HG02884 (cell line): ENCODE data around the gene SMAP2.
"Not testable (repeated sequence)": the region's sequence is repeated elsewhere in the genome, so short reads cannot be mapped to it uniquely, and the experiment has no call there.

Source experiments
- ATAC-seq: cut with Tn5 transposase; IDR thresholded peaks from one replicate; pipeline ENCODE4 v1.9.1; 2021; ENCODE audit warnings: mild to moderate bottlenecking, moderate library complexity; ENCODE audit not compliant: unreplicated experiment

SMAP2 gene

GRCh38 chr1:40371707-40372258 is 1.7 kb upstream of the SMAP2 start:
- ATAC-seq, result no peak

GRCh38 chr1:40372658-40373322 is 737 bp upstream of the SMAP2 start:
- no peak for ATAC-seq

- ATAC-seq, result no peak
These were observed 4.0 kb downstream of the SMAP2 start for GRCh38 chr1:40377512-40377911.

GRCh38 chr1:40379785-40380452 is 6.4 kb downstream of the SMAP2 start:
- ATAC-seq, result no peak

GRCh38 chr1:40380817-40381216 is 7.3 kb downstream of the SMAP2 start:
- ATAC-seq, result no peak

GRCh38 chr1:40381268-40382107 is 8.0 kb downstream of the SMAP2 start:
- ATAC-seq, result no peak

GRCh38 chr1:40382108-40382460 is 8.6 kb downstream of the SMAP2 start:
- no peak for ATAC-seq

GRCh38 chr1:40382601-40383000 is 9.1 kb downstream of the SMAP2 start:
- ATAC-seq, result no peak

GRCh38 chr1:40383095-40383487 is 9.6 kb downstream of the SMAP2 start:
- ATAC-seq, result no peak

- no peak for ATAC-seq
These were observed 10.2 kb downstream of the SMAP2 start for GRCh38 chr1:40383488-40384412.

GRCh38 chr1:40384413-40384762 is 10.9 kb downstream of the SMAP2 start:
- ATAC-seq, result no peak

- ATAC-seq, result no peak
These were observed 11.4 kb downstream of the SMAP2 start for GRCh38 chr1:40384887-40385286.

GRCh38 chr1:40385437-40386358 is 12.2 kb downstream of the SMAP2 start:
- peak; percentile 63 for ATAC-seq

GRCh38 chr1:40386359-40386723 is 12.8 kb downstream of the SMAP2 start:
- ATAC-seq, result no peak

- ATAC-seq, result no peak
These were observed 13.3 kb downstream of the SMAP2 start for GRCh38 chr1:40386796-40387195.

GRCh38 chr1:40387381-40388306 is 14.1 kb downstream of the SMAP2 start:
- not testable (repeated sequence) for ATAC-seq

- not testable (repeated sequence) for ATAC-seq
These were observed 15.2 kb downstream of the SMAP2 start for GRCh38 chr1:40388456-40389321.
